Esophagus (tissue), 2 donors: ENCODE data around the gene TOX2. TPM values are rescaled to one million over a fixed set of nuclear protein-coding genes. Genes with fewer than 3 reads are reported as not detected.
A peak's percentile ranks its signal among the peaks of the same experiment; 100 is the strongest.

Experiments used
- H3K27ac ChIP-seq, 2 donors: one replicate each; pipeline ENCODE4 v1.5.1; 2013; ENCODE audit warnings: low read depth in 2 of 2, mild to moderate bottlenecking in 2 of 2, inconsistent platforms in 1 of 2, low read length in 1 of 2, moderate library complexity in 1 of 2
- H3K27me3 ChIP-seq, 2 donors: one replicate each; pipeline ENCODE4 v1.6.1; 2013; ENCODE audit warnings: low read length in 2 of 2, control low read depth in 1 of 2, mild to moderate bottlenecking in 1 of 2; ENCODE audit not compliant: insufficient read depth in 2 of 2, control insufficient read depth in 1 of 2
- H3K36me3 ChIP-seq, 2 donors: one replicate each; pipeline ENCODE4 v1.6.1; 2013; ENCODE audit warnings: low read length in 1 of 2; ENCODE audit not compliant: control insufficient read depth in 2 of 2, insufficient read depth in 2 of 2
- H3K4me1 ChIP-seq, 2 donors: one replicate each; pipeline ENCODE4 v1.6.1; 2013; ENCODE audit warnings: low read length in 1 of 2; ENCODE audit not compliant: control insufficient read depth in 2 of 2, insufficient read depth in 2 of 2
- H3K4me3 ChIP-seq, 2 donors: one replicate each; pipeline ENCODE4 v1.5.1; 2013; ENCODE audit warnings: low read length in 2 of 2, mild to moderate bottlenecking in 2 of 2, low read depth in 1 of 2, moderate library complexity in 1 of 2
- H3K9me3 ChIP-seq, 2 donors: one replicate each; pipeline ENCODE4 v1.6.1; 2013; ENCODE audit warnings: mild to moderate bottlenecking in 2 of 2, low read depth in 1 of 2, low read length in 1 of 2, moderate library complexity in 1 of 2; ENCODE audit not compliant: control insufficient read depth in 2 of 2, insufficient read depth in 1 of 2
- WGBS, 2 donors: extraction: QIAGEN DNeasy Blood & Tissue Kit; methylation state at CpG; one replicate each; pipeline ENCODE4 v1.1.7; 2013; 5-methylcytosine and 5-hydroxymethylcytosine counted together
- polyA plus RNA-seq, 2 donors: library from polyadenylated mRNA; stranded (reverse); fragments of 200-250 nt; gene quantifications; one replicate each; pipeline ENCODE4 v1.2.3, GENCODE V29; 2013
- donor health status: healthy with polysubstance abuse.
- donor health status: Bipolar disorder and iron deficiency.

The TOX2 gene
- polyA plus RNA-seq, 2 donors, result 6.9 to 10.5 TPM

DNA sequence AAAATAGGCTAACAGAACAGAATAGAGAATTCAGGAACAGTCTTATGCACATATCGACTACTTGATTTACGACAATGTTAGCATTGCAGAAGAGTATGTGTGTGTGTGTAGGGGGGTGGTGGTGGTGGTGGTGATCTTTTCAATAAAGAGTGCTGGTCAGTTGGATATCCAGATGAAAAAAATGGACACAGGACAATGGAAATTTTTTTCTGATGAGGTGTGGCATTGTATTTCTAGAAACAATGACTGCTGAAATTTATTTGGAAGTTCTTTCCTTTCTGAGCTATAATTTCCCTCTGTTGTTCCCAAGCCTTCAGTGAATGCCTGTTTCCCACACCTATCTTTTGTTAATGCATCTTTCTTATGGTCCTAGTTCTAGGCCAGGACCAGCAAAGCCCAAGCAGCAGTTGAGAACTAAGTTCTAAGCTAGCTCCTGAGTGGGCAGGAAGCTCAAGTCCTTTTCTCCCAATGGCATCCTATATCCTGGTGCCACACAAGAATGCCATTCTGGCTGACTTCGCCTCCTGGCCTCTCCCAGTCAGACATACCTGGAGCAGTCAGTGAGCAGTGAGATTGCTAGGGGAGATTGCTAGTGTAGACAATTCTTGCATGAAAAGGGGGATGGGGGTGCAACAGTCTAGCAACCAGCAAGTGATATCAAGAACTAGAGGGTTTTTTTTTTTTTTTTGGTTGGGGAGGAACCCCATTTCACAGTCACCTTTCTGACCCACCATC is 1.2 kb upstream of the TOX2 start:
- Histone ChIP-seq H3K9me3 (peaks cover 0 to 5% of the 10 kb centered on the region in 2 donors), H3K27ac (no peak overlapping the region), H3K4me3 (no peak overlapping the region), H3K27me3 (peaks cover 3 to 4% of the 10 kb centered on the region in 2 donors), H3K36me3 (no peaks in the 10 kb centered on the region), H3K4me1 (peaks cover 5 to 12% of the 10 kb centered on the region in 2 donors)
- 93 to 94% methylated on average over 3 of the region's 3 CpGs for WGBS, 2 donors

DNA sequence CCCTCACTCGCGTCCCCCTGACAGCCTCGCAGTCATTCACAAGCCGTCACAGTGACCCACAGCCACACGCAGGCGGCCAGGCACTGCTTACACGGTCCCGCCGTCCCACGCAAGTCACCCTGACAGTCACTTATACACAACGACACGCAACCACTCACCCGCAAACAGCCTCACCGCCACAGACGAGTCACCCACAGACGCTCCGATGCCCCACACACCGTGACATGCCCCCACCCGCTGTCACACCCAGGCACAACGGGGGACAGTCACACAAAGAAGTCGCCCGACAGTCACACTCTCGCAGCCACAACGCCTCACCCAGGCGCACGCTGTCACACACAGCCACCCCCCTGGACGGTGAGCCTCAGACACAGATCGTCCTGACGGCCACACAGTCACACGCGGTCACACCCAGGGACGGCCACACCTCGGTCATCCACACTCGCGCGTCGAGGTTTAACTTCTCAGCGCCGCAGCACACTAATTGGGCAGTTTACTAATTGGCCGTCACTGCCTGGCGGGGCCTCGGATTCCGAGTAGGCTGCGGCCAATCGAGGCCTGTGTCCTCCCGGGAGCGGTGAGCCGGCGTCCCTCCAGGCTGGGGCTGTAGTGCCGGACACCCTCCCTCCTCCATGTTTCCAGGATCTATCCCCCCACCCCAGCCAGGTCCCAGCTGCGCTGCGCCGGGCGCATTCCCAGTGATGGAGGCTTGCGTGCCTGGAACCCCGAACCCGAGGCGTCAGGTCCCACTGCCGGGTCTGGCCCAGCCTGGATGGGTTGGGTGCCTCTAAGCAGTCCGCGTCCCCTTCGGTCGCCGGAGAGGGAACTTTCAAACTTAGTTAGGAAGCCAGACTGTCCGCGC is 790 bp downstream of the TOX2 start:
- no peaks in the 10 kb centered on the region for H3K36me3 ChIP-seq
- H3K4me3 ChIP-seq, result peak overlapping the region; percentile 41 to 63
- H3K4me1 ChIP-seq, result peaks cover 5 to 12% of the 10 kb centered on the region in 2 donors
- peaks cover 0 to 5% of the 10 kb centered on the region in 2 donors for H3K9me3 ChIP-seq
- peak overlapping the region; percentile 36 to 61 for H3K27ac ChIP-seq
- WGBS, 2 donors, result 2 to 3% methylated on average over 66 of the region's 66 CpGs
- peaks cover 3 to 4% of the 10 kb centered on the region in 2 donors for H3K27me3 ChIP-seq

DNA sequence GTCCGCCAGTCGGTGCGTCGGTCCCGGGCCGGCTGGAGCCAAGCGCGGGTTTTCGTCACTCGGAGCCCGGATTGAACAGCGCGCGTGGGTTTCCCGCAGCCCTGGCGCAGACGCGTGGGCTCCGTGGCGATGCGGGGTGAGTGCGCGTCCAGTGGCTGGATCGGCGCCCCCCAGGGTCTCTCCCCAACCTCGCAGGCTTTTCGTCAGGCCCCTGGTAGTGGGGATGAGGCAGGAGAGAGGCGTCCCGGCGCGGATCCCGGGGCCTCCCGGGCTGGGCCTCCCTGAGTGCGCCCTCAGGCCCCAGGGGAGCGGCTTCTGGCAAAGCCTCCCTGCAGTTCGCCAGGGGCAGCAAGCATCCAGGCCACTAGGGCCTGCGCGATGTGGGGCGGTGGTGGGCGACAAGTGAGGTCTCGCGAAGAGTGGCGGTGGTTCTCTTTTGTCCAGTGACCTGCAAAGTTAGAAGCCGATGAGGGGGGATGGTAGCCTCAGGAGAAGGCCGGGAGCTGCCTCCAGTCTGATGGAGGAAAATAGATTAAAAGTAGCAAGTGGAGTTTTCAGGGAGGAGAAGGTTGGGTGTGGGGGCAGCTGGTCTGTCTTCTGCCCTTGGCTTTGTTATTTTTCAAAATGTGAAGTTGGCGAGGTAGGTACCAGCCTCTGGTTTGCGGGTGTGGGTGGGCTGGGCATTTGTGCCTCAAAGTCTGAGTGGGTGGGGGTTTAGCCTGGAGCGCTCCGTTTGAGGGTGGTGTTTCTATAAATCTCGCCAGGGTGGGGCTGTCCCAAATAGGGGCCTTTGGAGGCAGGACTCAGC is 1.6 kb downstream of the TOX2 start:
- WGBS, 2 donors, result 5 to 8% methylated on average over 43 to 50 of the region's 50 CpGs
- peaks cover 0 to 5% of the 10 kb centered on the region in 2 donors for H3K9me3 ChIP-seq
- H3K27ac ChIP-seq, result peak overlapping the region; percentile 36 to 47
- H3K4me1 ChIP-seq, result peaks cover 5 to 12% of the 10 kb centered on the region in 2 donors
- peaks cover 3 to 4% of the 10 kb centered on the region in 2 donors for H3K27me3 ChIP-seq
- peak overlapping the region; percentile 41 to 63 for H3K4me3 ChIP-seq
- no peaks in the 10 kb centered on the region for H3K36me3 ChIP-seq

DNA sequence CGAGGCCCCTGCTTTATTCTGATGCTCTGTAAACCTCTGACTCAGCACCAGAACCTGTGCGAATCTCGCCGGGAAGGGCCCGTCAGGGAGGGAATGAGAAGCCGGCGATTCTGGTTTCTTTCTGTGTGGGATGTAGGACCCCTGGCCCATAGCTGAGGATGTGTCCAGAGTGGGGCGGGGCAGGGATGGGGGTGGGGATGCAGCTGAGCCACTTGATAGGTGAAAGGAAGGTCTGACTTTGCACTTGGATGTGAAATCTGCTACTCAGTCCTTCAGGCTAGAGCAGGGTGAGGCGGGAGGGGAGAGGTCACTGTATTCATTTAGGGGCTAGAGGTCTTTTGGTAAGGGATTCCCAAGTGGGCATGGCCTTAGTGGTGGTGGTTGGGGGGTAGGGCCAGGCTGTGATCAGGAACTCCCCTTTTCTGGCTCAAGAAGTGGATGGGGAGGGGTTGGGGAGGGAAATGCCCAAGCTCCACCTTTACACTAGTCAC is 2.3 kb downstream of the TOX2 start:
- peaks cover 5 to 12% of the 10 kb centered on the region in 2 donors for H3K4me1 ChIP-seq
- H3K27ac ChIP-seq, result no peak overlapping the region
- peak overlapping the region; percentile 41 to 63 for H3K4me3 ChIP-seq
- peaks cover 3 to 4% of the 10 kb centered on the region in 2 donors for H3K27me3 ChIP-seq
- no peaks in the 10 kb centered on the region for H3K36me3 ChIP-seq
- H3K9me3 ChIP-seq, result peaks cover 0 to 5% of the 10 kb centered on the region in 2 donors
- WGBS, 2 donors, result 29 to 37% methylated on average over 9 of the region's 9 CpGs

DNA sequence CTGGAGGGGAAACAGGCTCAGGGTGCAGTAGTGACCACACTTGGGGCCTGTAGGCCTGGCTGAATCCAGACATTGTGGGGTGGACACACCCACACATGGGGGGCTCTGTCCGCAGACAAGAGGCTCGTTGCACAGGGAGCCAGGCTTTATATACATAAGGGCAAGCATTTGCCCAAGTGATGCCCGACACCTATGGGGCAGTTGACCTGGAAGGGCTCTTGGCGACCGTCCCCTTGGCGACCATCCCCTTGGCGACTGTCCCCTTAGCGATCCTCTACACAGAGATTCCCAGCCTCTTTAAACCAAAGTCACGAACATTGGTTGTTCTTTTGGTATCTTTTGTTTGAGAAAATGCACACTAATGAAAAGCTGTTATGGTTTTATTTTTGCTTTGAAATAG is 2.7 kb downstream of the TOX2 start:
- Histone ChIP-seq H3K4me1 (peaks cover 5 to 12% of the 10 kb centered on the region in 2 donors), H3K9me3 (peaks cover 0 to 5% of the 10 kb centered on the region in 2 donors), H3K4me3 (peak overlapping the region in 1 of 2 donors; percentile 41), H3K27me3 (peaks cover 3 to 4% of the 10 kb centered on the region in 2 donors), H3K36me3 (no peaks in the 10 kb centered on the region), H3K27ac (no peak overlapping the region)
- 88 to 91% methylated on average over 9 of the region's 9 CpGs for WGBS, 2 donors

DNA sequence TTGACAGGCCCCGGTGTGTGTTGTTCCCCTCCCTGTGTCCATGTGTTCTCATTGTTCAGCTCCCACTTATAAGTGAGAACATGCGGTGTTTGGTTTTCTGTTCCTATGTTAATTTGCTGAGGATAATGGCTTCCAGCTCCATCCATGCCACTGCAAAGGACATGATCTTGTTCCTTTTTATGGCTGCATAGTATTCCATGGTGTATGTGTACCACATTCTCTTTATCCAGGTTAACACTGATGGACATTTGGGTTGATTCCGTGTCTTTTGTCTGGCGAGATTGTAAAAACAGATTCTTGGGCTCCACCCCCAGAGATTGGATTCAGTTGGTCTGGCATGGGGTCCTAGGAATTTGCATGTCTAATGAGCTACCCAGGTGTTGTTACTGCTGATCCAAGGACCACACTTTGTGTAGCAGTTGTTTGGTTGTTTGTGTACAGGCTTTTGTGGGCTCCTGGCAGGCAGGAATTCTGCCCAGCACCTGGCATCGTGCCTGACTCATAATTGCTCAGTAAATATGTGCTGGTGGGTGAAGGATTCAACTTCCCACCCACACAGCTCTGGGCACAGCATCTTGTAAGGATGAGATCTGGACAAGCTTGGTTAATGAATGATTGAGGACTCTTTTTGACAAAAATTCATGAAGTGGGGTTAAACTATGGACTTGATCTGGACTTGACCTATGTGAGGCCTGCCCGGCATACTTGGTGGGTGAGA is 5.2 kb downstream of the TOX2 start:
- 84 to 87% methylated on average over 6 of the region's 6 CpGs for WGBS, 2 donors
- Histone ChIP-seq H3K9me3 (peaks cover 0 to 5% of the 10 kb centered on the region in 2 donors), H3K36me3 (no peaks in the 10 kb centered on the region), H3K4me1 (peaks cover 8 to 12% of the 10 kb centered on the region in 2 donors), H3K4me3 (no peak overlapping the region), H3K27ac (no peak overlapping the region), H3K27me3 (peaks cover 0 to 7% of the 10 kb centered on the region in 2 donors)

DNA sequence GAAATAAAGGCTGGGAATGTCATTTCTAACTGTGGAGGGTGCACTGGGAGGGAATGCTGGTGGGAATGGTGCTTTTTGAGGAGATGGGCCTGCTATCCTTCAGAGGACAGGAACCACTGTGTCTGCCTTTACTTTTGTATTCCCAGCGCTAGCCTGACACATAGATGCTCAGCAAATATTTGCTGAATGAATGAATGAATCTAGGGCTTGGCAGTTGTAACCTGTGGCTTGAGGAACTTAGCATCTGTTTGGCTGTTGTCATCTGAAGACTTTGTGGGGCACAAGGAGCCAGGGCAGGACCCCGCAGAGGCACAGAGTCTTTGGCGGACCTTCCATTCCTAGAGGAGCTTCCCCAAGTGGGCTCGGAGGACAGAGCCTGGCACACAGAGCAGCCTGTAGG is 6.1 kb downstream of the TOX2 start:
- H3K27me3 ChIP-seq, result peaks cover 0 to 7% of the 10 kb centered on the region in 2 donors
- H3K27ac ChIP-seq, result no peak overlapping the region
- H3K36me3 ChIP-seq, result no peaks in the 10 kb centered on the region
- WGBS, 2 donors, result 87 to 97% methylated on average over 4 of the region's 4 CpGs
- H3K9me3 ChIP-seq, result no peaks in the 10 kb centered on the region
- no peak overlapping the region for H3K4me3 ChIP-seq
- peaks cover 5 to 8% of the 10 kb centered on the region in 2 donors for H3K4me1 ChIP-seq

DNA sequence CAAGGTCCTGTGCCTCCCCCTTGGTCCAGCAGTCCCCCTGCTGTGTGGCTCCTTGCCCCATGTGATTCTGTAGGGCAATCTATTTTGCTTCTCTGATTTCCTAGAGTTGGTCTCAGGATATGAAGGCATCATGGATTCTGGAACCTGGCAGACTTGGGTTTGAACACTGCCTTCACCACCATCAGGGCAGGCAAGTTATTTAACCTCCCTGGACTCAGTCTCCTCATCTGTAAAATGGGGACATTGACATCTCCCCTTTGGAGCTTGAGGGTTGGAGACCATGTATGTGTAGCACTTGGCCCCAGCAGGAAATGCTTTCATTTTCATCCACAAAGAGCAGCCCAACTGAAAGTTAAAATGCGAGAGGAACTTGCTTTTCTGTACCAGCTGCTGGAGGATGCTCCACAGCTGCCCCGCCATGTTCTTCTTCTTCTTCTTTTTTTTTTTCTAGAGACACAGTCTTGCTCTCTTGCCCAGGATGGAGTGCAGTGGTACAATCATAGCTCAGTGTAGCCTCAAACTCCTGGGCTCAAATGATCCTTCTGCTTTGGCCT is 6.7 kb downstream of the TOX2 start:
- Histone ChIP-seq H3K9me3 (no peaks in the 10 kb centered on the region), H3K4me1 (peaks cover 2 to 4% of the 10 kb centered on the region in 2 donors), H3K36me3 (no peaks in the 10 kb centered on the region), H3K4me3 (no peak overlapping the region), H3K27ac (no peak overlapping the region), H3K27me3 (peaks cover 0 to 7% of the 10 kb centered on the region in 2 donors)
- 70 to 84% methylated on average over 2 of the region's 2 CpGs for WGBS, 2 donors
